Measurements from ENCODE around the gene SH3PXD2B. TPM values are rescaled to one million over a fixed set of nuclear protein-coding genes. Genes with fewer than 3 reads are reported as not detected.

The SH3PXD2B gene
- polyA plus RNA-seq, 1 donor, result 11.0 TPM

Other genes starting within 250 kb of the SH3PXD2B start
- 43.6 TPM for gene UBTD2, start 170.8 kb downstream of the SH3PXD2B start, polyA plus RNA-seq
- 13.5 TPM for gene NEURL1B, start 186.7 kb upstream of the SH3PXD2B start, polyA plus RNA-seq

Data from large intestine (tissue), 1 donor.